HG02678 (cell line): Measurements from ENCODE around the gene CES2.
A peak's percentile ranks its signal among the peaks of the same experiment; 100 is the strongest.
"Not testable (repeated sequence)": the region's sequence is repeated elsewhere in the genome, so short reads cannot be mapped to it uniquely, and the experiment has no call there.

Experiments used
- ATAC-seq: cut with Tn5 transposase; IDR thresholded peaks from one replicate; pipeline ENCODE4 v1.9.1; 2021; ENCODE audit warnings: mild to moderate bottlenecking, moderate library complexity; ENCODE audit not compliant: unreplicated experiment

The CES2 gene

GRCh38 chr16:66950971-66951790 is 15.9 kb downstream of the CES2 start:
- ATAC-seq = no peak

- ATAC-seq = no peak
Observed at GRCh38 chr16:66952430-66953110, 17.3 kb downstream of the CES2 start.

DNA sequence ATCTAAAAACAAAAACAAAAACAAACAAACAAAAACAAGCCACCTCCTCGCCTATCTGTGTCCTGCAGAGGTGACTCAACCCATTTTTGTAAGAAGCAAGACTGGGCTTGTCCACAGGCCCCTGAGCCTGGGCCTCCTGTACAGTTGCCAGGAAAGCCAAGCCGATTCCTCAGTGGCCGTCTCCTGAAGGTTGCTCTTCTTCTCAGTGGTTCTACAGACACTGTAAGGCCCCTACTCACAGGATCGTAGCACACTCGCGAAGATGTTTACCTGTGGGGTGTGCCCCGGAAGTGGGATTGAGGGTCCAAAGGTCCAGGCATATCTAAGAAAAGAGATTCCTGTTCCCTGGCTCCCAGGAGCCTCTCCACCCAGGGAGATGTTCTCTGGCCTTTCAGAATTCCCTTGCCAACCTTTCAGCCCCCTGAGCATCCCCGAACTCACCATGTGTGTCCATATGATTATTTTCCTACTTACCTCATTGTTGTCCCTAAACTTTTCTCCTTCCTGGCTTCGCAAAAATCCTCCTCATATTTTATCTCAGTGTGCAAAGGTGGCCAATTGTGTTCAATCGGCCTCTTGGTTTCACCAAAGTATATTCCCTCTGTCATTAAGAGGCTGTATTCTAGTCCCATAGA is 18.3 kb downstream of the CES2 start:
- ATAC-seq = no peak

GRCh38 chr16:66954097-66954659 is 18.9 kb downstream of the CES2 start:
- no peak for ATAC-seq

DNA sequence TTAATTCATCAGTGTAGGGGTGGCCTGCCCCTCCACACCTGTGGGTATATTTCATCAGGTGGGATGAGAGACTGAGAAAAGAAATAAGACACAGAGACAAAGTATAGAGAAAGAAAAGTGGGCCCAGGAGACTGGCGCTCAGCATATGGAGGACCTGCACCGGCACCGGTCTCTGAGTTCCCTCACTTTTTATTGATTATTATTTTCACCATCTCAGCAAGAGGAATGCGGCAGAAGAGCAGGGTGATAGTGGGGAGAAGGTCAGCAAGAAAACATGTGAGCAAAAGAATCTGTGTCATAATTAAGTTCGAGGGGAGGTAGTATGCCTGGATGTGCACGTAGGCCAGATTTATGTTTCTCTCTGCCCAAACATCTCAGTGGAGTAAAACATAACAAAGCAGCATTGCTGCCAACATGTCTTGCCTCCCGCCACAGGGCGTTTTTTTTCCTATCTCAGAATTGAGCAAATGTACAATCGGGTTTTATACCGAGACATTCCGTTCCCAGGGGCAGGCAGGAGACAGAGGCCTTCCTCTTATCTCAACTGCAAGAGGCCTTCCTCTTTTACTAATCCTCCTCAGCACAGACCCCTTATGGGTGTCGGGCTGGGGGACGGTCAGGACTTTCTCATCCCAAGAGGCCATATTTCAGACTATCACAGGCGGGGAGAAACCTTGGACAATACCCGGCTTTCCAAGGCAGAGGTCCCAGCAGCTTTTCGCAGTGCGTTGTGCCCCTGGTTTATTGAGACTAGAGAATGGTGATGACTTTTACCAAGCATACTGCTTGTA is 20.2 kb downstream of the CES2 start:
- not testable (repeated sequence) for ATAC-seq

DNA sequence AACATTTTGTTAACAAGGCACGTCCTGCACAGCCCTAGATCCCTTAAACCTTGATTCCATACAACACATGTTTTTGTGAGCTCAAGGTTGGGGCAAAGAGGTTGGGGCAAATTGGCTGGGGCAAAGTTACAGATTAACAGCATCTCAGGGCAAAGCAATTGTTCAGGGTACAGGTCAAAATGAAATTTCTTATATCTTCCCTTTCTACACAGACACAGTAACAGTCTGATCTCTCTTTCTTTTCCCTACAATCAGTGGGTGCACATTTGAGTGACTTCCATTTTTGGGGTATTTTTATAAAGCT is 20.8 kb downstream of the CES2 start:
- ATAC-seq = not testable (repeated sequence)

DNA sequence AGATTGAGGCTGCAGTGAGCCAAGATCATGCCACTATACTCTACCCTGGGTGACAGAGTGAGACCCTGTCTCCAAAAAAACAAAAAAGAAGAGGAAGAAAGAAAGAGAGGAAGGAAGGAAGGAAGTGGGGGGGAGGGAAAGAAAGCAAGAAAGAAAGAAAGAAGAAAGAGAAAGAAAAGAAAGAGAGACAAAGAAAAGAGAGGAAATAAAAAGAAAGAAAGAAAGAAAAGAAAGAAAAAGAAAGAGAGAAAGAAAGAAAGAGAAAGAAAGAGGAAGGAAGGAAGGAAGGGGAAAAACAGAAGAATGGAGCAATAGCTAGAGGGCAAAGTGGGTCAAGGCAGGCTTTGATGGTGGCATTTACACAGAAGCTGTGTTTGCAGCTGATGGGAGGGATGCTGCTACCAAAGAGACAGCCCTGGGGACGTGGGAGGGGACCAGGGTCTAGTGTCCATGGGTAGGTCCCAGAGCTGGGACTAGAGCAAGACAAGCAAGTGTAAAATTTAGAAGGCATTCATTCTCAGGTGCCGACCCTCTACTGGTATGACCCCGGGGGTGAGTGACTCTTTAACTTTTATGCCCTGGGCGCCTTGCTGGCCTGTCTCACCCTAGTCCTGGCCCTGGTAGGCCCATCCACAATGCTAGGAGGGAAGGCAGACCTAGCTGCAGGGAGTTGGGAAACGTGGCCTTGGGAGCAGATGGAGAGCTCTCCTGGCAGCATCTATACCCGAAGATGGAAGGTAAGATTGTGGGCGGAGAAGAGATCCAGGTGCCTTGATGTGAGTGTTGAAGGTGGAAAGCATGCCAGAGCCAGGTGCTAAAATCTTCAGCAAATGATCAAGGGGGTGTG is 23.8 kb downstream of the CES2 start:
- ATAC-seq = no peak

DNA sequence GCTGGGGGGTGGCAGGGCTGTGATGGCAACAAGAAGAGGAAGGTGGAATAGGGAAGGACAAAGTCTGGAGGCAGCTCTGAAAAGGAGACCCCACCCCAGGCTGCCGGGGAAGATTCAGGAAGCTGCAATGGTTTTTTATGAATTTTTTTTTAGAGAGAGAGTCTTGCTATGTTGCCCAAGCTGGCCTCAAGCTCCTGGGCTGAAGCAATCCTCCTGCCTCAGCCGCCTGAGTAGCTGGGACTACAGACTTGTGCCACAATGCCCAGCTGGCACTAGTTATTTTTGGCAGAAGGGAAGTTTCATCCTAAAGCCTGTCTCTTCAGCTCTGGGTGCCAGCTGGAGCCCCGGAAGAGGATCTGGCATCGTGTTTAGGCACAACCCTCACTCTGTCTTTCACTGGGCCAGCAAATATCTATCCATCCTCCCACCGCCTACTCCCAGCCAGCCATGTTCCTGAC is 24.4 kb downstream of the CES2 start:
- ATAC-seq = no peak

GRCh38 chr16:66960270-66960669 is 25.0 kb downstream of the CES2 start:
- no peak for ATAC-seq

DNA sequence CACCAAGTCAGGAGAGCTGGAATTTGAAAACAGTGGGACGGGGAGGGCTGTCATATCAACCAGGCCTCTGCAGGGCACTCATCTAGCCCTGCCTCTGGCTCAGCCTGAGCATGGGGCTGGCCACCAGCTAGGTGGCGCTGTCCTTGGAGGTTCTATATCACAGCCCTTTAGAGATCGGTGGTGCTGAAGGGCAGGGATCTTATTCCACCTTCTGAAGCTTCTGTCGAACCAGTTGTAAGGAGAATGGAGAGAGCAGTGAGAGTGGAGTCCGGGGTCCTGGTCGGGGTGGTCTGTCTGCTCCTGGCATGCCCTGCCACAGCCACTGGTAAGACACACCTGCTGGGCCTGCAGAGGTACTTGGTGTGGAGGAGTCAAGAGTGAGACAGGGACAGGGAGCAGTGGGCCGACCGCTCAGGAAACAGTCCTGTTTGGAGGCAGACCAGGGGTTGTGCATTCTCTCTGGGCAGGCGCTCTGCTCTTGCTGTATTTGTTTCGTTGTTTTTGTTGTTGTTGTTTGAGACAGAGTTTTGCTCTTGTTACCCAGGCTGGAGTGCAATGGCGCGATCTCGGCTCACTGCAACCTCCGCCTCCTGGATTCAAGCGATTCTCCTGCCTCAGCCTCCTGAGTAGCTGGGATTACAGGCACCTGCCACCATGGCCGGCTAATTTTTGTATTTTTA is 25.9 kb downstream of the CES2 start, which contains the start of gene CES3:
Gene CES3, plus strand, starts transcription at position 202 of the 680 bp plus-strand sequence. Its CDS starts 42 bp downstream, at position 244.
- peak; percentile 60 for ATAC-seq

GRCh38 chr16:66961914-66962313 is 26.6 kb downstream of the CES2 start:
- ATAC-seq = no peak

GRCh38 chr16:66964049-66964448 is 28.7 kb downstream of the CES2 start:
- ATAC-seq = no peak

DNA sequence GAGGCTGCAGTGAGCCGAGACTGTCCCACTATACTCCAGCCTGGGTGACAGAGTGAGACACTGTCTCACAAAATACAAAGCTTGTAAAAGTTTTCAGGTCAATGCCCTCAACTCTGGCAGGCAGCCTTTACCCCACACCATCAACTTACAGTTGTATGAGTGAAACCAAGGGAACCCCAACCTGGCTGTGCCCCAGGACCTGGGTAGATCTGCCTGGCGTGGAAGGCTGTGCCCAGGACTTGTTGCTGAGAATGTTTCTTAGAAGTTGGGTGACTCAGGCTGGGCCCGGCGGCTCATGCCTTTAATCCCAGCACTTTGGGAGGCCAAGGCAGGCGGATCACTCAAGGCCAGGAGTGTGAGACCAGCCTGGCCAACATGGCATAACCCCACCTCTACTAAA is 33.5 kb downstream of the CES2 start:
- no peak for ATAC-seq

DNA sequence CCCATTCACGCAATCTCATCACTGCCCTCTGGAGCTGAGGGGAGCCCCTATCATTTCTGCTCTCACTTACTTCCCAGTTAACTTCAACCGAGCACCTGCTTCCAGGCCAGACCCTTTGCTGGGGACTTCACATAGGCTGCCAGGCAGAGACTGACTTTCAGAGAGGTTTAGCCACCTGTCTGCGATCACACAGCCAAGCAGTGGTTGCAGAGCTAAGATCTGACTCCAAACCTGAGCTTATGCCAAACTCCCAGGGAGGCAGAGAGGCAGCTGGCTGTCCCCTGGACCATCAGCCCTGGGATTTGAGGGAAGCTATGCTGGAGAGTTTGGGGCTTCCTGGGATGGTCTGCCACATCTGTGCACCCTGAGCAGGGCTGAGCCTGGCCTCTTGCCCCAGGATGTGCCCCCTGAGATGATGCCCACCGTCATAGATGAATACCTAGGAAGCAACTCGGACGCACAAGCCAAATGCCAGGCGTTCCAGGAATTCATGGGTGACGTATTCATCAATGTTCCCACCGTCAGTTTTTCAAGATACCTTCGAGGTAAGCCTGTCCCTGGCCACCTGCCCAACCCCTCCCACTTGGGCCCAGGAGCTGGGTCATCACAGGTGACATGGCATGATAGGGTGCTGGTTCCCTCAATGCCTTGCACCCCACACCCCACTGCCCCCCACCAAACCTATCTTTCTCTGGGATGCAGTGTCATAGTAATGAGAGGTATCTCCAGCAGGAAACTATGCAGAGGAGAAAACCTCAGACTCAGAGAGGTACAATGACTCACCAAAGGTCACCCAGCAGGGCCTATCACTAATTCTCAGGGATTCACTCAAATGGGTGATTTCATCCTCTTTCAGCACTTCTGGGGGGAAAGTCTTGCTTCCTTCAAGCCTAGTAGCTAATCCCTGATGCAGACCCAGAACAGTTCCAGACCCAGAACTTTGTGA is 35.7 kb downstream of the CES2 start:
- ATAC-seq = no peak

DNA sequence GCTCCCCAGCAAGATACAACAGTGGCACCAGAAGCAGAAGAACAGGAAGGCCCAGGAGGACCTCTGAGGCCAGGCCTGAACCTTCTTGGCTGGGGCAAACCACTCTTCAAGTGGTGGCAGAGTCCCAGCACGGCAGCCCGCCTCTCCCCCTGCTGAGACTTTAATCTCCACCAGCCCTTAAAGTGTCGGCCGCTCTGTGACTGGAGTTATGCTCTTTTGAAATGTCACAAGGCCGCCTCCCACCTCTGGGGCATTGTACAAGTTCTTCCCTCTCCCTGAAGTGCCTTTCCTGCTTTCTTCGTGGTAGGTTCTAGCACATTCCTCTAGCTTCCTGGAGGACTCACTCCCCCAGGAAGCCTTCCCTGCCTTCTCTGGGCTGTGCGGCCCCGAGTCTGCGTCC is 37.7 kb downstream of the CES2 start:
- ATAC-seq = no peak

- no peak for ATAC-seq
Observed at GRCh38 chr16:66973716-66974115, 38.4 kb downstream of the CES2 start.

DNA sequence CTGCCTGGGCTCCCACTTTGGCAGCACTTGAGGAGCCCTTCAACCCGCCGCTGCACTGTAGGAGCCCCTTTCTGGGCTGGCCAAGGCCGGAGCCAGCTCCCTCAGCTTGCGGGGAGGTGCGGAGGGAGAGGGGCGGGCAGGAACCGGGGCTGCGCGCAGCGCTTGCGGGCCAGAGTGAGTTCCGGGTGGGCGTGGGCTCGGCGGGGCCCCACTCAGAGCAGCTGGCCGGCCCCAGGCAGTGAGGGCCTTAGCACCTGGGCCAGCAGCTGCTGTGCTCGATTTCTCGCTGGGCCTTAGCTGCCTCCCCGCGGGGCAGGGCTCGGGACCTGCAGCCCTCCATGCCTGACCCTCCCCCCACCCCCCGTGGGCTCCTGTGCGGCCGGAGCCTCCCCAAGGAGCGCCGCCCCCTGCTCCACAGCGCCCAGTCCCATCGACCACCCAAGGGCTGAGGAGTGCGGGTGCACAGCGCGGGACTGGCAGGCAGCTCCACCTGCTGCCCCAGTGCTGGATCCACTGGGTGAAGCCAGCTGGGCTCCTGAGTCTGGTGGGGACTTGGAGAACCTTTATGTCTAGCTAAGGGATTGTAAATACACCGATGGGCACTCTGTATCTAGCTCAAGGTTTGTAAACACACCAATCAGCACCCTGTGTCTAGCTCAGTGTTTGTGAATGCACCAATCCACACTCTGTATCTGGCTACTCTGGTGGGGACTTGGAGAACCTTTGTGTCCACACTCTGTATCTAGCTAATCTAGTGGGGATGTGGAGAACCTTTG is 39.0 kb downstream of the CES2 start:
- not testable (repeated sequence) for ATAC-seq

- ATAC-seq = not testable (repeated sequence)
Observed at GRCh38 chr16:66974932-66975246, 39.6 kb downstream of the CES2 start.
